Activated CD8-positive, alpha-beta memory T cell treated with anti-CD3 and anti-CD28 coated beads for 36 hours (primary cell): ENCODE measurements around the gene ARHGAP22. TPM values are rescaled to one million over a fixed set of nuclear protein-coding genes. Genes with fewer than 3 reads are reported as not detected.

Experiments
- CTCF ChIA-PET: fragments of 350-600 bp; sonication (Branson Sonifier 250); formaldehyde crosslinking; loops from one replicate; lab custom pipeline; 2021; ENCODE audit warnings: antibody characterized with exemption; lab: Charles Lee
- POLR2A ChIA-PET: fragments of 350-600 bp; sonication (Branson Sonifier 250); formaldehyde crosslinking; loops from one replicate; lab custom pipeline; 2021; ENCODE audit warnings: antibody characterized with exemption; lab: Charles Lee
- total RNA-seq, 2 experiments: library from RNA; stranded (reverse); gene quantifications; one replicate each; pipeline ENCODE4 v1.2.3, GENCODE V29; 2021

Gene ARHGAP22
- total RNA-seq, 2 experiments from 2014 or later = not detected

DNA sequence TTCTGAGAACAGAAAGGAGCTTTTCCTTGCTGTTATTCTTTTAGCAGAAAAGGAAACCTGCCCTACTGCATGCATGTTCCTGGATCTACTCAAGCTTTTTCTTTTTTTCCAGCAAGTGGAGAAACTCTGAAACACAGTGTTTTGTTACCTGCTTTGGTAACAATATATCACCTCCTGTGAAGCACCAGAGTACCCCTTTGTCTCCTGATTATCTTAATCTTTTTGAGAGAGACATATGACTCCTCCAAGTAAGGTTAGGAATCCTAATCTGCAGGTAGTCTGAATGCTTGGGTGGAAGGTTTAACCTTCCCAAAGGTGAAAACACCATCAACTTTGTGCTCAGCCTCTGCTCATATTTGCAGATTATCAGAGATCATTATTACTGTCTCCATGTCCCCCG lies 205.3 kb downstream of the ARHGAP22 start:
- ChIA-PET CTCF (no interaction called here), POLR2A (no interaction called here)

DNA sequence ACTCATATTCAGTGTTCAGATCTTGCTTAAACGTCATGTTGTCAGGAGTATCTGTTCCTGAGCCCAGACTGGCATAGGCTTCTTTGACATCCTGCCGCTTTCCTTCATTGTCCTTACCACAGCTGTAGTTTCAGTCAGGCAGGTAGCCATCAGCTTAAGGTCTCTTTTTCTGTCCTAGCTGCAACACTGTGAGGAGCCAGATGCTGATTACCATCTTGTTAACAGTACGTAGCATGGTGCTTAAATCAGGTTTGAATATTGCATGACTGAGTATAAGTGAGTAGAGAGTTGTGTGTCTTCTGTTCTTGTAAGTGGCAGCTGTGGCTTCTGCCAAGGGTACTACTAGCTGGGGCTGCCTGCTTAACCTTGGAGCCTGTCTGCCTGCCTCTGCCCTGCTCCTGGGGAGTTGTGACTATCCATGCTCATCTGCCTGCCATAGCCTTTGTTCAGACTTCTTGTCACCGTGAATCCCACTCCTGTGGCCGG lies 205.8 kb downstream of the ARHGAP22 start:
- POLR2A ChIA-PET = no interaction called here
- CTCF ChIA-PET = no interaction called here

DNA sequence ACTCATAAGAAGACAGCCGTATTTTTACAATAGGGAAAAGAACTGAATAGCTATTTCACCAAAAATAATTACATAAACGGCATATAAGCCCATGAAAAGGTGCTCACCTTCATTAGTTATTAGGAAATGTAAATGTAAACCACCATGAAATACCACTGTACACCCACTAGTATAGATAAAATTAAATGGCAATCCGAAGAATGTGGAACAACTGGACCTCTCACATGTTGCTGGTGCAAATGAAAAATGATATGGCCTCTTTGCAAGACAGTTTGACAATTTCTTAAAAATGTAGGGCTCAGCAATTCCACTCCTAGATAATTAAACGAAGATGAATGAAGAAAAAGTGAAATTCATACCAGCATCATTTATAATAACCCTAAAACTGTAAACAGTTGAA lies 206.6 kb downstream of the ARHGAP22 start:
- POLR2A ChIA-PET = no interaction called here
- CTCF ChIA-PET = no interaction called here

Other genes with a start within 250 kb of the ARHGAP22 start
- gene WDFY4, start 79.8 kb upstream of the ARHGAP22 start, total RNA-seq = under 1 TPM in 1 of 2 experiments, not detected in 1; 0.11 TPM